ENCODE data around the gene CDH13. TPM values are rescaled to one million over a fixed set of nuclear protein-coding genes. Genes with fewer than 3 reads are reported as not detected.

Gene CDH13
- total and polyA plus RNA-seq, 7 donors, result 6.1 to 30.7 (median 22.8) TPM

DNA sequence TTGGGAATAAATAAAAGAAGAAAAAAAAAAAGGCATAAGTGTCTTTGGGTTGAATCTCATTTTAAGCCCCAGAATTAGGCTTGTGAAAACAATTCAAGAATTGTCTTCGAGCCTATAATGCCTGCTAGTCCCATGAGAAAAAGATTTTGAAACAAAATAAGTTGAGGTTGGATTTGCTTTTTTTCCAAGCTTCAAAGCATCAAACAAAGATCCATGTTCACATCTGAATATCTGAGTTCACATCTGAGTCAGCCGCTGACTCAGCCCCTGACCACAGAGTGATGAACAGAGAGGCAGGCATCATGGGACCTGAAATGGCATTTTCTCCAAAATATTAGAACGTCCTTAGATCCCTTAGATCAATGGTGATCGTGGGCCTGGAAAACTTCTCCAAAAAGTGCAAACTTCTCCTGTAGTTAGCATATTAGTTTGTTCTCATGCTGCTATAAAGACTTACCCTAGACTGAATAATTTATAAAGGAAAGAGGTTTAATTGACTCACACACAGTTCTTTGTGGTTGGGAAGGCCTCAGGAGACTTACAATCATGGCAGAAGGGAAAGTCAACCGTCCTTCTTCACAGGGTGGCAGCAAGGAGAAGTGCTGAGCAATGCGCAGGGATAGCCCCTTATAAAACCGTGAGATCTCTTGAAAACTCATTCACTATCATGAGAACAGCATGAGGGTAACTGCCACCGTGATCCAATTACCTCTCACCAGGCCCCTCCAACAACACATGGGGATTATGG is 886.4 kb downstream of the CDH13 start:
- Histone ChIP-seq H3K36me3 (ENCODE audit: insufficient read depth in 1 of 2, low read depth in 1 of 2) (no peaks in the 10 kb centered on the region), H3K4me1 (no peaks in the 10 kb centered on the region), H3K27me3 (ENCODE audit: insufficient read depth in 3 of 3, low read length in 2 of 3) (no peaks in the 10 kb centered on the region), H3K4me3 (no peak overlapping the region), H3K27ac (no peak overlapping the region), H3K9me3 (peaks cover 5% of the 10 kb centered on the region)
- no peak for ATAC-seq
- intact Hi-C loops (cut with DNase I), result no loop called here
- DNase-seq, result no peak
- TF ChIP-seq, protein P1, sequence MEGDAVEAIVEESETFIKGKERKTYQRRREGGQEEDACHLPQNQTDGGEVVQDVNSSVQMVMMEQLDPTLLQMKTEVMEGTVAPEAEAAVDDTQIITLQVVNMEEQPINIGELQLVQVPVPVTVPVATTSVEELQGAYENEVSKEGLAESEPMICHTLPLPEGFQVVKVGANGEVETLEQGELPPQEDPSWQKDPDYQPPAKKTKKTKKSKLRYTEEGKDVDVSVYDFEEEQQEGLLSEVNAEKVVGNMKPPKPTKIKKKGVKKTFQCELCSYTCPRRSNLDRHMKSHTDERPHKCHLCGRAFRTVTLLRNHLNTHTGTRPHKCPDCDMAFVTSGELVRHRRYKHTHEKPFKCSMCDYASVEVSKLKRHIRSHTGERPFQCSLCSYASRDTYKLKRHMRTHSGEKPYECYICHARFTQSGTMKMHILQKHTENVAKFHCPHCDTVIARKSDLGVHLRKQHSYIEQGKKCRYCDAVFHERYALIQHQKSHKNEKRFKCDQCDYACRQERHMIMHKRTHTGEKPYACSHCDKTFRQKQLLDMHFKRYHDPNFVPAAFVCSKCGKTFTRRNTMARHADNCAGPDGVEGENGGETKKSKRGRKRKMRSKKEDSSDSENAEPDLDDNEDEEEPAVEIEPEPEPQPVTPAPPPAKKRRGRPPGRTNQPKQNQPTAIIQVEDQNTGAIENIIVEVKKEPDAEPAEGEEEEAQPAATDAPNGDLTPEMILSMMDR (IDR thresholded peaks at IDR 0.05), result no peak
- WGBS, 3 donors, result 78 to 82% (median 80%) methylated on average over 8 of the region's 8 CpGs

DNA sequence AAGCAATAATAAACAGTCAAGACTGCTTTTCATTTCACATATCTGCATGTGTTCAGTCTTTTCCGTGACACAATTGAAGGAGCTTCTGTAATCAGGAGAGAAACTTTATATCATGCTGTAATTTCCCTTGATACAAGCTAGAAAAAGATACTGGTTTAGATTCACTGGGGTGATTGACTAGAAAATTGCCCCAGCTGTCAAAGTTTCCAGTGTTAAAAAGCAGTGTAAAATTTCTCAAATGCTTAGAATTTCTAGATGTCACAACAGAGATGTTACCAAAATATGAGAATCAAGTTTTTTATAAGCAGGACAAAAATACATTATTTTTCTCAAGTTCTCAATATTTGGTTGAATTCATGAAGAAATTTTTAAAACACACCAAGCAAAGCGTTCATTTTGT is 888.6 kb downstream of the CDH13 start:
- peaks cover 5% of the 10 kb centered on the region for H3K4me1 ChIP-seq
- intact Hi-C loops (cut with DNase I), result no loop called here
- no peaks in the 10 kb centered on the region for H3K36me3 ChIP-seq (ENCODE audit: insufficient read depth in 1 of 2, low read depth in 1 of 2)
- TF ChIP-seq, protein P1 (IDR thresholded peaks at IDR 0.05), result no peak
- no peak overlapping the region for H3K4me3 ChIP-seq
- no peak overlapping the region for H3K27ac ChIP-seq
- H3K9me3 ChIP-seq, result peaks cover 5% of the 10 kb centered on the region
- 66 to 74% (median 74%) methylated on average over 2 of the region's 2 CpGs for WGBS, 3 donors
- ATAC-seq (no peak), DNase-seq (no peak)
- H3K27me3 ChIP-seq (ENCODE audit: insufficient read depth in 3 of 3, low read length in 2 of 3), result no peaks in the 10 kb centered on the region

- no peak for DNase-seq
- no peak overlapping the region for H3K4me3 ChIP-seq
- no peaks in the 10 kb centered on the region for H3K27me3 ChIP-seq (ENCODE audit: insufficient read depth in 3 of 3, low read length in 2 of 3)
- no peaks in the 10 kb centered on the region for H3K36me3 ChIP-seq (ENCODE audit: insufficient read depth in 1 of 2, low read depth in 1 of 2)
- 76 to 86% (median 83%) methylated on average over 2 of the region's 2 CpGs for WGBS, 3 donors
- no peak overlapping the region for H3K27ac ChIP-seq
- intact Hi-C loops (cut with DNase I), result no loop called here
- peaks cover 5% of the 10 kb centered on the region for H3K9me3 ChIP-seq
- ATAC-seq, result no peak
- TF ChIP-seq, protein P1 (IDR thresholded peaks at IDR 0.05), result no peak
- peaks cover 10% of the 10 kb centered on the region for H3K4me1 ChIP-seq
Observed at GRCh38 chr16:83516931-83517330, 890.2 kb downstream of the CDH13 start.

GRCh38 chr16:83517398-83517797 is 890.6 kb downstream of the CDH13 start:
- no peak overlapping the region for H3K27ac ChIP-seq
- H3K27me3 ChIP-seq (ENCODE audit: insufficient read depth in 3 of 3, low read length in 2 of 3), result no peaks in the 10 kb centered on the region
- intact Hi-C loops (cut with DNase I), result no loop called here
- ATAC-seq, result no peak
- peaks cover 10% of the 10 kb centered on the region for H3K4me1 ChIP-seq
- TF ChIP-seq, protein P1 (IDR thresholded peaks at IDR 0.05), result no peak
- WGBS, 3 donors, result 64 to 68% (median 67%) methylated on average over 2 of the region's 2 CpGs
- DNase-seq, result no peak
- peaks cover 5% of the 10 kb centered on the region for H3K9me3 ChIP-seq
- no peak overlapping the region for H3K4me3 ChIP-seq
- H3K36me3 ChIP-seq (ENCODE audit: insufficient read depth in 1 of 2, low read depth in 1 of 2), result no peaks in the 10 kb centered on the region

- H3K36me3 ChIP-seq (ENCODE audit: insufficient read depth in 1 of 2, low read depth in 1 of 2), result no peaks in the 10 kb centered on the region
- ATAC-seq (peak in 2 of 4 donors; percentile 37 to 61), DNase-seq (no peak)
- intact Hi-C loops (cut with DNase I), result no loop called here
- TF ChIP-seq, protein P1 (IDR thresholded peaks at IDR 0.05), result no peak
- H3K4me3 ChIP-seq, result no peak overlapping the region
- no peak overlapping the region for H3K27ac ChIP-seq
- H3K27me3 ChIP-seq (ENCODE audit: insufficient read depth in 3 of 3, low read length in 2 of 3), result no peaks in the 10 kb centered on the region
- H3K4me1 ChIP-seq, result peaks cover 10% of the 10 kb centered on the region
- WGBS, 3 donors, result 12 to 46% (median 25%) methylated on average over 5 of the region's 5 CpGs
- peaks cover 5% of the 10 kb centered on the region for H3K9me3 ChIP-seq
Observed at GRCh38 chr16:83520596-83520995, 893.8 kb downstream of the CDH13 start.

Measured in psoas muscle (tissue), 8 donors.